CD4-positive, alpha-beta T cell treated with Interleukin-6 for 4 hours (primary cell): Measurements from ENCODE around the gene MUTYH.
"Not testable (repeated sequence)": the region's sequence is repeated elsewhere in the genome, so short reads cannot be mapped to it uniquely, and the experiment has no call there.

Experiments used
- DNase-seq: peaks from one replicate; pipeline ENCODE4 v3.0.0-alpha.2; 2020; ENCODE audit warnings: mixed read lengths

The MUTYH gene

GRCh38 chr1:45317166-45317565 lies 23.1 kb downstream of the MUTYH start:
- no peak for DNase-seq

- DNase-seq: no peak
These were observed 26.0 kb downstream of the MUTYH start for GRCh38 chr1:45314266-45314665.

- no peak for DNase-seq
These were observed 33.3 kb downstream of the MUTYH start for GRCh38 chr1:45306905-45307304.

GRCh38 chr1:45306319-45306718 lies 33.9 kb downstream of the MUTYH start:
- DNase-seq: no peak

- no peak for DNase-seq
These were observed 35.0 kb downstream of the MUTYH start for GRCh38 chr1:45305231-45305630.

GRCh38 chr1:45304311-45305081 lies 35.7 kb downstream of the MUTYH start:
- no peak for DNase-seq

- DNase-seq: peak; percentile 99
These were observed 36.5 kb downstream of the MUTYH start for GRCh38 chr1:45303520-45304310.

GRCh38 chr1:45302505-45303150 lies 37.6 kb downstream of the MUTYH start:
- no peak for DNase-seq

- no peak for DNase-seq
These were observed 39.6 kb downstream of the MUTYH start for GRCh38 chr1:45300669-45300997.

- peak; percentile 53 for DNase-seq
These were observed 40.1 kb downstream of the MUTYH start for GRCh38 chr1:45299981-45300668.

GRCh38 chr1:45299296-45299695 lies 40.9 kb downstream of the MUTYH start:
- no peak for DNase-seq

GRCh38 chr1:45297666-45298356 lies 42.4 kb downstream of the MUTYH start:
- DNase-seq: no peak

- DNase-seq: no peak
These were observed 48.5 kb downstream of the MUTYH start for GRCh38 chr1:45291716-45292115.

GRCh38 chr1:45291002-45291401 lies 49.2 kb downstream of the MUTYH start:
- DNase-seq: not testable (repeated sequence)

GRCh38 chr1:45286521-45286920 lies 53.7 kb downstream of the MUTYH start:
- not testable (repeated sequence) for DNase-seq

GRCh38 chr1:45284858-45285257 lies 55.4 kb downstream of the MUTYH start:
- not testable (repeated sequence) for DNase-seq

GRCh38 chr1:45282351-45282750 lies 57.9 kb downstream of the MUTYH start:
- DNase-seq: no peak
